ENCODE data around the gene SLC29A2. TPM values are rescaled to one million over a fixed set of nuclear protein-coding genes. Genes with fewer than 3 reads are reported as not detected.
A peak's percentile ranks its signal among the peaks of the same experiment; 100 is the strongest.

Gene SLC29A2
- total RNA-seq: 1 to 10 TPM; 1.5 to 5.4 (median 2.4) TPM

- 0 to 1% methylated on average over 29 to 47 of the region's 72 CpGs for WGBS, 2 donors
- peak within 1 kb of the TSS in 2 of 4 donors; percentile 18 to 66 for H3K27ac ChIP-seq
- no peak for DNase-seq (ENCODE audit: low spot score in 2 of 2)
- no peak for TF ChIP-seq CTCF (IDR thresholded peaks at IDR 0.05)
- no peak for TF ChIP-seq POLR2A (IDR thresholded peaks at IDR 0.05)
- TF ChIP-seq EP300 (IDR thresholded peaks at IDR 0.05): no peak
- peaks cover 0 to 68% of the 10 kb centered on the region in 2 donors for H3K27me3 ChIP-seq
- H3K4me3 ChIP-seq: peak within 1 kb of the TSS; percentile 43 to 67 (median 66)
- H3K36me3 ChIP-seq: no peaks in the 10 kb centered on the region
- no peaks in the 10 kb centered on the region for H3K9me3 ChIP-seq
- peaks cover 0 to 21% (median 7%) of the 10 kb centered on the region in 4 donors for H3K4me1 ChIP-seq
Observed at GRCh38 chr11:66371627-66372415, at the start of gene SLC29A2. TSS of gene SLC29A2 (minus strand) at chr11:66371760. CDS start at chr11:66371591, 169 bp downstream.

GRCh38 chr11:66420671-66421476 lies 49.3 kb upstream of the SLC29A2 start, which contains the start of gene NPAS4:
TSS of gene NPAS4 (plus strand) at chr11:66421035. CDS start at chr11:66421180, 145 bp downstream.
- Histone ChIP-seq H3K36me3 (no peaks in the 10 kb centered on the region), H3K4me3 (no peak within 1 kb of the TSS), H3K4me1 (peaks cover 0 to 15% (median 4%) of the 10 kb centered on the region in 4 donors), H3K27ac (no peak within 1 kb of the TSS), H3K9me3 (no peaks in the 10 kb centered on the region), H3K27me3 (peaks cover 0 to 32% of the 10 kb centered on the region in 2 donors)
- 2 to 5% methylated on average over 47 to 53 of the region's 71 CpGs for WGBS, 2 donors
- TF ChIP-seq POLR2A (IDR thresholded peaks at IDR 0.05) (no peak), EP300 (IDR thresholded peaks at IDR 0.05) (no peak), CTCF (IDR thresholded peaks at IDR 0.05) (no peak)
- DNase-seq (ENCODE audit: low spot score in 2 of 2): no peak

GRCh38 chr11:66419825-66420224 lies 48.3 kb upstream of the SLC29A2 start:
- WGBS, 2 donors: 2 to 4% methylated on average over 21 to 24 of the region's 30 CpGs
- Histone ChIP-seq H3K4me3 (no peak overlapping the region), H3K27ac (no peak overlapping the region), H3K9me3 (no peaks in the 10 kb centered on the region), H3K27me3 (peaks cover 0 to 37% of the 10 kb centered on the region in 2 donors), H3K4me1 (peaks cover 0 to 15% (median 4%) of the 10 kb centered on the region in 4 donors), H3K36me3 (no peaks in the 10 kb centered on the region)
- no peak for DNase-seq (ENCODE audit: low spot score in 2 of 2)
- no peak for TF ChIP-seq EP300 (IDR thresholded peaks at IDR 0.05)
- TF ChIP-seq POLR2A (IDR thresholded peaks at IDR 0.05): no peak
- no peak for TF ChIP-seq CTCF (IDR thresholded peaks at IDR 0.05)

- DNase-seq (ENCODE audit: low spot score in 2 of 2): no peak
- no peak for TF ChIP-seq CTCF (IDR thresholded peaks at IDR 0.05)
- no peak for TF ChIP-seq POLR2A (IDR thresholded peaks at IDR 0.05)
- Histone ChIP-seq H3K9me3 (no peaks in the 10 kb centered on the region), H3K4me1 (peaks cover 0 to 15% (median 4%) of the 10 kb centered on the region in 4 donors), H3K27ac (no peak overlapping the region), H3K36me3 (no peaks in the 10 kb centered on the region), H3K4me3 (no peak overlapping the region), H3K27me3 (peaks cover 0 to 38% of the 10 kb centered on the region in 2 donors)
- 41 to 45% methylated on average over 3 of the region's 3 CpGs for WGBS, 2 donors
Observed at GRCh38 chr11:66418986-66419308, 47.4 kb upstream of the SLC29A2 start.

All from tibial nerve (tissue), 4 donors.